Fibroblast of skin of right biceps (primary cell): ENCODE data around the gene TMPRSS9.
"Not testable (repeated sequence)": the region's sequence is repeated elsewhere in the genome, so short reads cannot be mapped to it uniquely, and the experiment has no call there.

Experiments
- DNase-seq: peaks from one replicate; pipeline ENCODE4 v3.0.0-alpha.2; 2013

The TMPRSS9 gene

GRCh38 chr19:2362970-2363300, 2.9 kb downstream of the TMPRSS9 start:
- DNase-seq = no peak

- DNase-seq = no peak
Observed at GRCh38 chr19:2363419-2363818, 3.4 kb downstream of the TMPRSS9 start.

- no peak for DNase-seq
Observed at GRCh38 chr19:2365201-2365970, 5.3 kb downstream of the TMPRSS9 start.

DNA sequence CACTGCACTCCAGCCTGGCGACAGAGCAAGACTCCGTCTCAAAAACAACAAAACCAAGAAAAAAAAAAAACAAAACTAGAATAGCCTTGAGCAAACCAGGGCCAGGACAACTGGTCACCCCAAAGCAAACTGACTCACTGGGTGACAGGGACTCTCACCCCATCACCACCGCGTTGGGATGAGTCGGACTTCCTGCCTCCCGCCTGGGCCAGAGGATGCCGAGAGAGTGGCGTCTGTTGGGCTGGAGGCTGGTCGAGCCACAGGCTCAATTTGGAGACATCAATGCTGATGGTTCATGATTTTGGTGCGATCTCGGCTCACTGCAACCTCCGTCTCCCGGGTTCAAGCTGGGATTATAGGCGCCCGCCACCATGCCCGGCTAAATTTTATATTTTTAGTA, 11.6 kb downstream of the TMPRSS9 start:
- DNase-seq = peak; percentile 70

GRCh38 chr19:2372076-2372612, 12.1 kb downstream of the TMPRSS9 start:
- DNase-seq = no peak

GRCh38 chr19:2374808-2375207, 14.7 kb downstream of the TMPRSS9 start:
- no peak for DNase-seq

DNA sequence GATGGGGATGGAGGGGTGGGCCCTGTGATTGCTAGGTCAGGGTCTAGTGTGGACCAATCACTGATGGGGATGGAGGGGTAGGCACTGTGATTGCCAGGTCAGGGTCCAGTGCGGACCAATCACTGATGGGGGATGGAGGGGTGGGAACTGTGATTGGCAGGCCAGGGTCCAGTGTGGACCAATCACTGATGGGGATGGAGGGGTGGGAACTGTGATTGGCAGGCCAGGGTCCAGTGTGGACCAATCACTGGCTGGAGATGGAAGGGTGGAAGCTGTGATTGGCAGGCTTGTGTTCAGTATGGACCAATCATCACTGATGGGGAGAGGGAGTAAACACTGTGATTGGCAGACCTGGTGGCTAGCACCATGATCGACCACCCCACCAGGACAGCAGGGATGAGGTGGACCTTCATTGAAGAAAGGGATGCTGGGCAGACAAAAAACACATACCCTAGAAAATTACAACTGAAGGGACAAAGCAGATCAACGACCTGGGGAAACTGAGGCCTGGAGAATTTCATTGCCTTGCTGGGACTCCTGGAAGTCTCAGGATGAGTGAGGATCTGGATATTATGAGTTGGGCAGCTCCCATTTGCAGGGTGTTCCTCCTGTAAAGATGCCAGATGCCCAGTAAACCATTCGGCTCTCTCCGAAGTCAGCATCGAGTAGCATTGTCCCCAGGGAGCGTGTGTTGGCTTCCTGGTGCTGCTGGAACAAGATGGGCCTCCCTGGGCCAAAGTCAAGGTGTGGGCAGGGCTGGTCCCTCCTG, 15.5 kb downstream of the TMPRSS9 start:
- DNase-seq = no peak

DNA sequence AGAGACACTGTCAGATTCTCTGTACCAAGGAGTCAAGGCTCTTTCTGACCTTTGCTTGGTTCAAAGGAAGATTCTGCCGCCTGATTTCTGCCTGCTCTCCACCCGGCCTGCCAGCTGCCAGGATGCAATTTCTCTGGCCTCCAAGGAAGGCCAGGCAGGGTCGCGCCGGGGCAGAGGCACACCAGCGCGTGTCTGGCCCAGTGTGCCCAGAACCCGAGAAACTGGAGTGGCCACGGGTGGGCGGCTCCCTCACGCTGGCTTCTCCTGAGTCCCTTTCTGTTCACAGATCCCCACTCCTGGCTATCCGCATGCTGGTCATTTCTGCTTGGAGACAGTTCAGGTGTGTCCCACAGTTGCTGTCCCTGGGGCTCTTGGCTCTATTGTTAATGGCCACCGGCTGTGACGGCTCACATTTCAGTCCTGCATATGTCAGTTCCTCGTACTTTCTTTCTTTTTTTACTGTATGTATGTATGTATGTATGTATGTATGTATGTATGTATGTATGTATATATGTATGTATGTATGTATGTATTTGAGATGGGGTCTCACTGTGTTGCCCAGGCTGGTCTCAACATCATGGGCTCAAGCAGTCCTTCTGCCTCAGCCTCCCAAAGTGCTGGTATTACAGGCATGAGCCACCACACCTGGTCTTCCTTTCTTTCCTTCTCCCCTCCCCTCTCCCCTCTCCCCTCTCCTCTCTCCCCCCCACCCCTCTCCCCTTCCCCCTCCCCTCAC, 16.9 kb downstream of the TMPRSS9 start:
- no peak for DNase-seq

DNA sequence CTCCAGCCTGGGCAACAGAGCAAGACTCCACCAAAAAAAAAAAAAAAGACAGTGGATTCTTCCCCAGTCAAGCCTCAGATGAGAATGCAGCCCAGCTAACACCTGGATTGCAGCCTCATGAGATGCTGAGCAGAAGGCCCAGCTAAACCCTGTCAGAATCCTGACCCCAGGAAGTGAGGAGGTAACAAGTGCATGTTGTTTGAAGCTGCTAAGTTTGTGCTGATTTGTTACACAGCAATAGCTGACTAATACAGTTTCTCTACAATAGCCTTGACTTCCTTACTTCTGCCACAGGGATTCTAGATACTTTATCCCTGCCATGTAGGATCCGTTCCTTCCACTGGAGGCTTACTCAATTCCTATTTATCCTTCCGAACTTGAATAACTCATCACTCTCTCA, 20.5 kb downstream of the TMPRSS9 start:
- DNase-seq = no peak

DNA sequence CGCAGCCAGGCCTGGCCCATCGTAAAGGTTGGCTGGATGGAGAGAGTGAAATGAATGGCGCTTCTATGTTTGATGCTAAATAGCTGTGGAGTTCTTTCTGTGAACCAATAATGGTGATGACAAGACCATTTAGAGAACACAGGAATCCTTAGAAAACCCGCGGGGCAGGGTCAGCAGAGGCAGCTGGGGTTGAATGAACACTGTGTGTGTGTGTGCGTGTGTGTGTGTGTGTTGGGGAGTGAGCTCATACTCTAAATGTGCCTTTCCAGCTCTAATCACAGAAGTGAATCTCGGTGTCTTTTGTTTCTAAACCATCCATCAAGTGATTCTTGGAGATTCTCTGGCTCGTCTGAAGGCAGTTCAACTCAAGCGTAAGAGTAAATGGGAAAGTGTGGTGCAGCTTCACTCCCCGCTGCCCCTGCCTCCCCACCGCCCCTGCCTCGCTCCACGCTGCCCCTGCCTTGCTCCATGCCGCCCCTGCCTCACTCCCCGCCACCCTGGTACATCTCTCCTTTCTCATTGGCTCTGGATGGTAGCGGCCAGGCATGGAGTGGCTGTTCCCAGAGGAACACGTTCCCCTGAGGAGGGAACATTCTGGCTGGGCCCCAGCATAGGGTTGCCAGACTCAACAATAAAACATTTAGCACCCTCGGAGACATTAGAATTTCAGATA, 21.2 kb downstream of the TMPRSS9 start:
- DNase-seq = peak; percentile 31

GRCh38 chr19:2382530-2383222, 22.6 kb downstream of the TMPRSS9 start:
- no peak for DNase-seq

DNA sequence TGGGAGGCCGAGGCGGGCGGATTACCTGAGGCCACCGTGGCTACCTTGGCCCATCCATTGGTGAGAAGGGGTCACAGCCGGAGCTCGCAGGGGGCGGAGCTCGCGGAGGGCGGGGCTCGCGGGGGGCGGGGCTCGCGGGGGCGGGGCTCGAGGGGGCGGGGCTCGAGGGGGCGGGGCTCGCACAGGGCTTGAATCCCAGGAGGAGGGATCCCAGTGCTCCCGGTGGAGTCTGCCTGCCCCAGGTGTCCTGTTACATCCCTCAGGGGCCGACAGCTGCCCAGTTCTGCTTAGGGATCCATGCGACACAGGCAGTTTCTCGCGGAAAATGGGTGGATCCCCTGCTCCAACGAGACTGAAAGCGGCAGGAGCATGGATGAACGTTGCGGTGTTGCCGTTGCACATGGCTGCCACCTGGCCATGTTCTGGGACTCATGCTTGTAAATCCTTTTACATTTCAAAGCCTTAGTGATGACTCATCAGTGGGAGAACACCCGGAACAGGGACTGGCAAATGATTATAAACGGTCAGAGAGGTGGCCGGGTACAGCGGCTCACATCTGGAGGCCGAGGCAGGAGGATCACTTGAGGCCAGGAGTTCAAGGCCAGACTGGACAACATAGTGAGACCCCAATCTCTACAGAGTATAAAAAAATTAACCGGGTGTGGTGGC, 25.1 kb downstream of the TMPRSS9 start:
- DNase-seq = peak; percentile 82

DNA sequence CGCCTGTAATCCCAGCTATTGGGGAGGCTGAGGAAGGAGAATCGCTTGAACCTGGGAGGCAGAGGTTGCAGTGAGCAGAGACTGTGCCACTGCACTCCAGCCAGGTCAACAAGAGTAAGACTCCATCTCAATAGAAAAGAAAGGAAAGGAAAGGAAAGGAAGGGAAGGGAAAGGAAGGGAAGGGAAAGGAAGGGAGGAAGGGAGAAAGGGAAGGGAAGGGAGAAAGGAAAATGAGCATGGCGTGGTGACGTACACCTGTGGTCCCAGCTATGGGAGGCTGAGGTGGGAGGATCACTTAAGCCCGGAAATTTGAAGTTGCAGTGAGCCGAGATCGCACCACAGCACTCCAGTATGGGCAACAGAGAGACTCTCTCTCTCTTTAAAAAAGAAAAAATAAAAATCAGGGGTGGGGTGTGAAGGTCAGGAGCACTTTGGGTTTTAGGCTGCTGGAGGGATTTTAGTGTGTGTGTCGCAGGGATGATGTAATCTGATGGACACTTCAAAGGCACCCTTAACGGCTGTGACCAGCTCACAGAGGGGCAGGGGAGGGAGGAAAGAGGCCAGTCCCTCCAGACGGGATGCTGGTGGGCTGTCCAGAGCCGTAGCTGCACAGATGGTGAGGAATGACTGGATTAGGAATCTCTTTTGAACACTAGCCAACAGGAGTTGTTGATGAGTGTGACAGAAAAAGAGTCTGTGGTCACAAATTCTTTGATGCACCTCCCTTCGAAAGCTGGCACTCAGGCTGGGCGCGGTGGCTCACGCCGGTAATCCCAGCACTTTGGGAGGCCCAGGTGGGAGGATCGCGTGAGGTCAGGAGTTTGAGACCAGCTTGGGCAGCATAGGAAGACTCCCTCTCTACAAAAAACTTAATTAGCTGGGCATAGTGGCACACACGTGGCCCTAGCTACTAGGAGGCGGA, 27.6 kb downstream of the TMPRSS9 start:
- no peak for DNase-seq

- DNase-seq = no peak
Observed at GRCh38 chr19:2389594-2389993, 29.5 kb downstream of the TMPRSS9 start.

DNA sequence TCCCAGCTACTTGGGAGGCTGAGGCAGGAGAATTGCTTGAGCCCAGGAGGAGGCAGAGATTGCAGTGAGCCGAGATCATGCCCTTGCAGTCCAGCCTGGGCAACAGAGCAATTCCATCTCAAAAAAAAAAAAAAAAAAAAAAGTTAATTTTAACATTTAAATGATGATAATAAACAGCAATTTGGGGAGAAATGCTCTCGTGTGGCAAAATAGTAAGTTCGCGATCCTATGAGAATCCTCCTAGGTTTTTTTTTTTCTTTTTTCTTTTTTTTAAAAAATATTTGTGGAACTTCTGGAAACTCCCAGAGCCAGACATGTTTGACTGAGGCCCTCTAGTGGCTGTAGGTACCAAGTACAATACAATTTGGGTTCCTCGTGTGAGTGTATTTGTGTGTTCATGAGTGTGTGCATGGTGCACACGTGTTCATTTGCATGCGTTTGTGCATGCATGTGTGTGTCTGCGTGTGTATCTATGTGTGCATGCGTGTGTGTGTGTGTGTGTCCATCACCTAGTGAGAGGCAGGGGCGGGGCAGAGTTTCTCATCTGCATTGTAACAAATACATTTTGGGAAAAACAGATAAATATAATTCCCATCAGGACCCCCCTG, 31.2 kb downstream of the TMPRSS9 start:
- DNase-seq = peak; percentile 73

GRCh38 chr19:2392366-2392765, 32.3 kb downstream of the TMPRSS9 start:
- DNase-seq = no peak

DNA sequence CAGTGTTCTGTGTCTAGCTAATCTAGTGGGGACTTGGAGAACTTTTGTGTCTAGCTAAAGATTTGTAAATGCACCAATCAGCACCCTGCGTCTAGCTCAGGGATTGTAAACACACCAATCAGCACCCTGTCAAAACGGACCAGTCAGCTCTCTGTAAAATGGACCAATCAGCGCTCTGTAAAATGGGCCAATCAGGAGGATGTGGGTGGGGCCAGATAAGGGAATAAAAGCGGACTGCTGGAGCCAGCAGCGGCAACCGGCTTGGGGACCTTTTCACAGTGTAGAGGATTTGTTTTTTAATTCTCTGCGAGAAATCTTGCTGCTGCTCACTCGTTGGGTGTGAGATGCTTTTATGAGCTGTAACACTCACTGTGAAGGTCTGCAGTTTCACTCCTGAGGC, 32.8 kb downstream of the TMPRSS9 start:
- not testable (repeated sequence) for DNase-seq

GRCh38 chr19:2394054-2394441, 34.0 kb downstream of the TMPRSS9 start:
- DNase-seq = no peak

GRCh38 chr19:2394442-2395292, 34.6 kb downstream of the TMPRSS9 start:
- DNase-seq = no peak
